ENCODE data around the gene OR7D4.
A peak's percentile ranks its signal among the peaks of the same experiment; 100 is the strongest.

The OR7D4 gene

DNA sequence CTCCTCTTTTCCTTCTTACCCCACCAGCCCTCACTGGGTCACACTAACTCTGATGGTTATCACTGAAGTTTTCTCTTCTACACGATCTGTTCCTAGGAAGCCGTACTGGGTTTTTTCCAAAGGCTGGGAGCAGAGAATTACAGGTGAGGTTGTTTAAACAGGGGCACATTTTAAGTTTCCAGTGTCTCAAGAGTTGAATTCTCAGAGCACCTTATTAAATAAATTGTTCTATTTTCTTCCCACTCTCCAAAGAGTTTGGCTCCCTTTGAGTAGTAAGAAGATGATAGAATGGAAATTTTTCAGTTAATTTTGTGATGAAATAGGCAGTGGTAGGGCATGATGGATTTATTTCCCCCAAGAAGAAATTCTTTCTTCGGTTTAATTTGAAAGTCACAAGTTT, at the start of gene OR7D4:
Gene OR7D4, minus strand, starts transcription at position 101 of the 400 bp plus-strand sequence. CDS start 4,752 bp downstream, outside the sequence.
- no peak for DNase-seq

DNA sequence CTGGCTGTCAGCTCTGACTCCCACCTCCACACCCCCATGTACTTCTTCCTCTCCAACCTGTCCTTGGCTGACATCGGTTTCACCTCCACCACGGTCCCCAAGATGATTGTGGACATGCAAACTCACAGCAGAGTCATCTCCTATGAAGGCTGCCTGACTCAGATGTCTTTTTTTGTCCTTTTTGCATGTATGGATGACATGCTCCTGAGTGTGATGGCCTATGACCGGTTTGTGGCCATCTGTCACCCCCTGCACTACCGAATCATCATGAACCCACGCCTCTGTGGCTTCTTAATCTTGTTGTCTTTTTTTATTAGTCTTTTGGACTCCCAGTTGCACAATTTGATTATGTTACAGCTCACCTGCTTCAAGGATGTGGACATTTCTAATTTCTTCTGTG, 31.8 kb upstream of the OR7D4 start:
- no peak for DNase-seq

DNA sequence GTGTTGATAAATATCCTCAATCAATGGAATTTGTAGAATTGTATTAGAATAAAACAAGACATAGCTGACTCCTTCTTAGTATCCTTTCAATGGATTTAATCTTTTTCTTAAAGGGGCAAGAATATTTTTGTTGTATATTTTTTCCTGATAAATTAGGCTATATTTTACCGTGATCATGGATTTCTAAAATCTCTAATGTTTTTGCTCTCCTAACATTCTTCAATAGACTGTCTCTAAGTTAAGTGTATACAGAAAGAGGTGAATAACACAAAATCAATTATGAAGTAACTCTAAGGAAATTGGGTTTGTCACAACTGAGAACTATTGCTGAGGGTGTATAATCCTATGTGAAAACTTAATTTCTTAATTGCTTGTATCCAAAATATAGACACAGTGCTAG, 31.2 kb upstream of the OR7D4 start, which contains the start of gene OR7E24:
Gene OR7E24, plus strand, starts transcription at position 301 of the 400 bp plus-strand sequence. CDS start 114 bp downstream, outside the sequence.
- DNase-seq: no peak

DNA sequence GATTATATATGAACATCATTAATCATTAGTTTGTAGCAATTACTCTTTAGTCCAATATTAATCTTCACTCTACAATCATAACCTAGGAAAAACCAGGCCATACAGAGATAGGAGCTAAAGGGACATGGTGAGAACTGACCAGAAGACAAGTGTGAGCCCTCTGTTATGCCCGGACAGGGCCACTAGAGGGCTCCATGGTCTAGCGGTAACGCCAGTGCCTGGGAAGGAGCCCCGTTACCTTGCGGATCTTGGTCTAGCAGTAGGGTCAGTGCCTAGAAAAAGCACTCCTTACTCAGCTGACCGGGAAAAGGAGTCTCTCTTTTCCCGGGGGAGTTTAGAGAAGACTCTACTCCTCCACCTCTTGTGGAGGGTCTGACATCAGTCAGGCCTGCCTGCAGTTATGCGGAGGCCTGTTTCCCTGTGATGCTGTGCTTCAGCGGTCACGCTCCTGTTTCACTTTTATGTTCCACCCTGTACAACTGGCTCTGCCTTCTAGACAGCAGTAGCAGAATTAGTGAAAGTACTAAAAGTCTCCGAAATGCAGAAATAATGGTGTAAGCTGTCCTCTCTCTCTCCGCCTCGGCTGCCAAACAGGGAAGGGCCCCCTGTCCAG, 13.8 kb downstream of the OR7D4 start:
- peak; percentile 77 for DNase-seq

DNA sequence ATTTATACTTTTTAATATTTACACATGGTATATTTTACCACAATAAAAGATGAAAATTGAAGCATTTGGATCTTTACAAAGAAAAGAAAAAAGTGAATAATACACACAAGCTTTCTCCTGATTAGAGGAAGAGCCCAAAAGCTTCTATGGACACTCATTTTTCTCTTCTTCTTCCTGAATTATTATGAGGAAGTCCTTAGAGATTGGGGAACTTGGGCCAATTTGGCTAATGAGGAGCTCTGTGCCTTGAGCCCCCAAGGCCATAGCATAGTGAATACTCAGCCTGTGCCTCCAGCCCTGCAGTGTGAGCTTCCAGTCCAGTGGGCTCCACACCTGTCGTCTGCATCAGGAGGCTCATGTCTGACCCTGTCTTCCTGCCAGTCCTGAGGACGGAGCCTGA, 21.3 kb downstream of the OR7D4 start:
- peak; percentile 6 for DNase-seq

DNA sequence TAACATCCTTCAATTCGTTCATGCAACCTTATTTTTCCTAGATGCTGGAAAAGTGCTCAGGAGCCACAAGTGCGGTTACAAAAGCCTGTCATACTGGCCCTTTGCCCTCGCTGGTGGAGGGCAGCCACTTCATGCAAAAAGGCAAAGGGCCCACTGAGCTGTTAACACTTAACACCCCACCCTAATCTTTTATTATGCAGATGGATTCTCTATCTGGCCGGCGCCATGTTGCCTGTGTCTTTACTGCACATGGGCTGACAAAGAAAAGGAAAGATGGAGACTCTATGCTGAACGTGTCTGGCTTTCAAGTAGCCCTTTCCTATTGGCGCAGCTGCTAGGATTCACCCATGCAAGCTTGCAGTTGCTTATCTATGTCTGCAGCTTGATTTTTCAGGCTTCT, 29.9 kb downstream of the OR7D4 start:
- no peak for DNase-seq

DNA sequence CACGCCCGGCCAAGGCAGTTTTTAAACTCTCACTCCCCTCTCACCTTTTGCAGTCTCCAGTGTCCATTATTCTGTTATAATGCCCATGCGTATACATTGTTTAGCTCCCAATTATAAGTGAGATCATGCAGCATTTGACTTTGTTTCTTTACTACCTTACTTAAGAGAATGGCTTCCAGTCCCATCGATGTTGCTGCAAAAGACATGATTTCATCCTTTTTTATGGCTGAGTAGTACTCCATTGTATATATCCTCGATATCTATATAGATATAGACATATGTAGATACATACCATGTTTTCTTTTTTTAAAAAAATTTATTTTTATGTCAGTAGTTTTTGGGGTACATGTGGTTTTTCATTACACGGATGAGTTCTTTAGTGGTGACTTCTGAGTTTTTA, 32.2 kb downstream of the OR7D4 start:
- DNase-seq: no peak

DNA sequence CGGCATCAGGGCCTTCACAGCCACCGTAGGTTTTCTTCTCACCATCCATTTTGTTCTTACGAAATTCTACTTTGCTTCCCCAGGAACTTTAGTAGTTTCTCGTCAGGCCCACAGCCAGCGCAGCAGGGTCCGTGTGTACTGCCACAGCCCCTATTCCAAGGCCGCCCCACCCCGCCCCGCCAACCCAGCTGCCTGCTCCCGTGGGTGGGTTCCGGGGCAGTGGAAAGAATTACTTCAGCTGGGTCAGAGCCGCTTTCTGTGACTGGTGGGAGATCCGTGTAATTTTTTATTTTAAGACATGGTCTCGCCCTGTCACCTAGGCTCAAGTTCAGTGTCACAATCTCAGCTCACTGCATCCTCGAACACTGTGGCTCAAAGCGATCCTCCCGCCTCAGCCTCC, 36.4 kb downstream of the OR7D4 start:
- no peak for DNase-seq

DNA sequence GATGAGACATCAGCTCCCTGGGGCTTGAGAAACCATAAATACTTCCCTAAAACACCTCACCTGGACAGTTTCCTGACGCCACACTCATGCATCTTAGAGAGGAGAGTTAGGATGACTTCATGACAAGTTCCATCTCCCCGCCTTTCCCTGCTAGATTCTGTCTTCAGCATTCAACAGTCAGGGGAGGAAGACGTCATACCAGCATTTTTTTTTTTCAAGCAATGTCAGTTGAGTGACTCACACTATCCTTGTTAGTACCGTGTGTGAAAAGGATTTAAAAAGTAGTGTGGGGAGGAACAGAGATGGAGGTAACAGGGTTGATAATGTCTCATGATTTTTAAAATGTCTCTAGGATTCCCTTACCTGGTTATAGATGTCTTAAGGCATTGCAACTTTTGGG, 40.5 kb downstream of the OR7D4 start, which contains the start of gene OR7D2:
Gene OR7D2, plus strand, starts transcription at position 79 of the 400 bp plus-strand sequence. CDS start 6,803 bp downstream, outside the sequence.
- DNase-seq: no peak

DNA sequence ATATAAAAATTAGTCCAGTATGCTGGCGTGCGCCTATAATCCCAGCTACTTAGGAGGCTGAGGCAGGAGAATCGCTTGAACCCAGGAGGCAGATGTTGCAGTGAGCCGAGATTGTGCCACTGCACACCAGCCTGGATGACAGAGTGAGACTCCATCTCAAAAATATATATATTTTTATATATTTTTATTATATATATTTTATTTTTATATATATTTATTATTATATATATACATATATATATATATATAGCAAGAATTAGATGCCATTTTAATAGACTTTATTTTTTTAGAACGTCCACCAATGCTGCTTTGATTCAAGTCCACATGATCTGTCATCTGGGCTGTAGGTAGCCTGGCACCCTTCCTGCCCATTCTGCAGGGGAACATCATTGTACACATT, 44.1 kb downstream of the OR7D4 start:
- no peak for DNase-seq

DNA sequence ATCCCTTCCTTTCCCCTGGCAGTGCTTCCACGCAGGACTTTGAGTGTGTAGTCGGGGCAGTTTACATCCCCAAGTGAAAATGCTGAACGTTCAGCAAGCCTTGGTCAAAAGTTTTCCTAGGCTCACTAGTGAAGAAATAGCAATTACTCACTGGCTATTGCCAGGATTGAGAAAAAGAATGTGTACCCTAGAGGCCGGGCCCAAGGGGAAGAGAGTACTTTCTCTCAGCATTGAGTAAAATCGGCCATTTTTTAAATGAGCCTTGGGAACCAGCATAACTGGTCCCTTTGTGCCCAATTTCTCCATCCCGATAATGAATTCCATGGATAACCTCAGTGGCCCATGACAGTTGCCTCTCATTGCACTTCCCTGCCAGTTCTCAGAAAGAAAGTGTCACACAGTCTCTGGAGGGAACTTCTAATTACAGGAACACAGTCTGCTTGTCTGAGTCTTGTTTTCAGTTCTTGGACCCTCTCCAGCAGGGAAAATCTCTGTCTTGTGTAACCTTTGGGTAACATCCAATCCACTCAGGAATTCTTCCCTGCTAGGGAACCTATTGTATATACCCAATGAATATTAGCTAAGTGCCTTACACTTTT, 47.9 kb downstream of the OR7D4 start:
- no peak for DNase-seq

DNA sequence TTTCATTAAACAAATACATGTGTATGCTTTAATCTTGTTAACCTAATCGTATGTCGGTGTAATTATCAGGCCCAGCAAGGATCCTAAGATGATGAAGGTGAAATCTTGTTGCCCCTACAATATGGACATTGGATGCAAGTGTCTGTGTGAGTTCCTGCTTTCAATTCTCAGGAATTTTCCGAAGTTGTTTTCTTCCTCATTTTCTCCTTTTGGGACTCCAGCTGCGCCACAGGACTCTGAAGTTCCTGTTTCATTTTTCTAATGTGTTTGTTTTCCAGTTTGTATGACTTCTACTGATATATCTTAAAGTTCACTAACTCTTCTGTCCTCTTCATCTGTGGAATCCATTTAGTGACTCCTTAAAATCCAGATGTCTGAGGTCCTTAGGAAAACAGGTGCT, 52.5 kb downstream of the OR7D4 start:
- no peak for DNase-seq

DNA sequence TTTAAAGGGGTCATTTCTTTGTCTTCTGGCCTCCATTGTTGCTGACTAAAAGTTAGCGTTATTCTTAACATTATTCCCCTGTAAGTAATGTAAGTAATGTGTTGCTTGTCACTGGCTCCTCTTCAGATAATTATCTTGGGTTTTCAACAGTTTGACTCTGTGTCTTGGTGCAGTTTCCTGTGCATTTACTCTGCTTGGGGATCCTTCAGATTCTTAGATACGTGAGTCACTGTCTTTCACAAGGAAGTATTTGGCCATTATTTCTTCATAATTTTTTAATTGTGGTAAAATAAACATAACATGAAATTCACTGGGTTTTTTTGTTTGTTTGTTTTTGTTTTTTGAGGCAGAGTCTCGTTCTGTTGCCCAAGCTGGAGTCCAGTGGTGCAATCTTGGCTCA, 54.1 kb downstream of the OR7D4 start:
- DNase-seq: no peak

DNA sequence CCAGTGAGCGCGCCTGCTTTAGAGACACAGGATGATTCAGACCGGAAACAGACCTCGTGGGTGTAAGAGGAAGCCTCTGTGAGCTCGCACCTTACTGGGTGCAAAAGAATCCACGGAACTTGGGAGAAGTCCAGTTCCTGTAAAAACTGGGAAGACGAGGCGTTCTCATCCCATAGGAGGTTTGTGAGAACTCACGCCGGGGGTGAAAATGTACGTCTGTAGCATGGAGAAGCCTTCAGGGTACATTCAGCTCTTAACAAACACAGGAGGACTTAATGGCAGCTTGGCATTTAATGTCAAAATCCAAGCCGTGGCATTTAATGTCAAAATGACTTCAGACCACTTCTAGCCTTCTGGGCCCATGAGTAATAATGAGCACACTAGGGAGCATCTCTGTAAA, 58.0 kb downstream of the OR7D4 start:
- DNase-seq: no peak
